Stomach (tissue), 9 donors: ENCODE data around the gene DUSP6. TPM values are rescaled to one million over a fixed set of nuclear protein-coding genes. Genes with fewer than 3 reads are reported as not detected.
A peak's percentile ranks its signal among the peaks of the same experiment; 100 is the strongest.

Experiments
- DNase-seq, 2 donors: peaks; one replicate each; pipeline versions ENCODE4 v3.0.0 to v3.0.0-alpha.2; 2013 to 2019
- H3K27ac ChIP-seq, 5 donors: fragments of 200-600 bp in 4 of 5; sonication (generic) in 4 of 5; one replicate each; pipeline ENCODE4 v1.5.1; 2013 to 2019; ENCODE audit warnings: mild to moderate bottlenecking in 1 of 5, moderate library complexity in 1 of 5
- H3K27me3 ChIP-seq, 3 donors: fragments of 200-600 bp; sonication (generic); one replicate each; pipeline ENCODE4 v1.5.1; 2017 to 2019; ENCODE audit warnings: mixed run types in 1 of 3
- H3K36me3 ChIP-seq, 4 donors: fragments of 200-600 bp; sonication (generic); 1 replicate in 3 of 4; 2 replicates in 1 of 4; pipeline ENCODE4 v1.5.1; 2016 to 2019
- H3K4me1 ChIP-seq, 4 donors: fragments of 200-600 bp; sonication (generic); one replicate each; pipeline ENCODE4 v1.5.1; 2016 to 2019
- H3K4me3 ChIP-seq, 4 donors: fragments of 200-600 bp; sonication (generic) in 3 of 4; one replicate each; pipeline ENCODE4 v1.5.1; 2016 to 2019; ENCODE audit warnings: mild to moderate bottlenecking in 1 of 4
- H3K9me3 ChIP-seq, 4 donors: fragments of 200-600 bp; sonication (generic); one replicate each; pipeline ENCODE4 v1.5.1; 2016 to 2019
- CTCF ChIP-seq, 7 experiments: fragments of 450-650 bp in 4 of 7; fragments of 200-600 bp in 3 of 7; sonication (generic) in 3 of 7; IDR thresholded peaks; one replicate each; pipeline ENCODE4 v1.5.1; 2016 to 2019; ENCODE audit warnings: antibody characterized with exemption in 7 of 7, control low read depth in 2 of 7, mild to moderate bottlenecking in 1 of 7
- EP300 ChIP-seq: sonication (generic); formaldehyde crosslinking; IDR thresholded peaks from one replicate; pipeline ENCODE4 v1.6.1; 2017; ENCODE audit warnings: antibody characterized with exemption
- POLR2A ChIP-seq, 4 donors: fragments of 450-650 bp; IDR thresholded peaks; one replicate each; pipeline ENCODE4 v1.6.1; 2016; ENCODE audit warnings: antibody characterized with exemption in 4 of 4, control low read depth in 2 of 4, mild to moderate bottlenecking in 1 of 4, moderate library complexity in 1 of 4
- POLR2AphosphoS5 ChIP-seq, 3 donors: sonication (generic); formaldehyde crosslinking; IDR thresholded peaks; one replicate each; pipeline ENCODE4 v1.6.1; 2016; ENCODE audit warnings: antibody characterized with exemption in 3 of 3
- WGBS, 5 donors: extraction: QIAGEN DNeasy Blood & Tissue Kit in 3 of 5; methylation state at CpG; one replicate each; pipeline versions ENCODE4 v1.1.5 to v1.1.7; 2013 to 2018; 5-methylcytosine and 5-hydroxymethylcytosine counted together
- intact Hi-C: fragments of 100-400 bp; cut with DNase I; formaldehyde crosslinking; loops from one replicate; pipeline ENCODE4 v1.15.1; 2023; ENCODE audit warnings: low total_unique reads
- polyA plus RNA-seq, 3 donors: library from polyadenylated mRNA; stranded (reverse); fragments of 200-250 nt; gene quantifications; one replicate each; pipeline ENCODE4 v1.2.3, GENCODE V29; 2013
- total RNA-seq, 5 donors: library from RNA; depleted of rRNA; stranded (reverse); fragments of >200 nt; gene quantifications; one replicate each; pipeline versions ENCODE4 v1.1.0 to v1.2.3, GENCODE V29; 2014 to 2016
- donor health status: healthy with polysubstance abuse.
- donor health status: Bipolar disorder and iron deficiency.
- donor health status: healthy.

Gene DUSP6
- total and polyA plus RNA-seq, 8 donors = 11.3 to 105 (median 27.6) TPM

- no peak for DNase-seq
- H3K27ac ChIP-seq = no peak overlapping the region
Measured at GRCh38 chr12:89379148-89379838, 27.0 kb upstream of the DUSP6 start.

GRCh38 chr12:89376844-89377243 is 24.5 kb upstream of the DUSP6 start:
- TF ChIP-seq POLR2A (IDR thresholded peaks at IDR 0.05) = no peak
- TF ChIP-seq POLR2AphosphoS5 (IDR thresholded peaks at IDR 0.05) = no peak
- no peak for TF ChIP-seq CTCF (IDR thresholded peaks at IDR 0.05)
- TF ChIP-seq EP300 = no peak
- DNase-seq = no peak
- peak overlapping the region in 4 of 5 donors; percentile 27 to 77 (median 64) for H3K27ac ChIP-seq
- H3K9me3 ChIP-seq = no peaks in the 10 kb centered on the region
- intact Hi-C loops = no loop called here
- H3K36me3 ChIP-seq = no peaks in the 10 kb centered on the region
- H3K4me3 ChIP-seq = no peak overlapping the region
- peaks cover 11 to 39% (median 27%) of the 10 kb centered on the region in 4 donors for H3K4me1 ChIP-seq
- WGBS, 5 donors = 82 to 89% (median 85%) methylated on average over 2 of the region's 2 CpGs
- no peaks in the 10 kb centered on the region for H3K27me3 ChIP-seq

More at GRCh38 chr12:89379148-89379838, 27.0 kb upstream of the DUSP6 start:
- Histone ChIP-seq H3K4me3 (no peak overlapping the region), H3K4me1 (peaks cover 14 to 37% (median 21%) of the 10 kb centered on the region in 4 donors), H3K36me3 (no peaks in the 10 kb centered on the region), H3K9me3 (no peaks in the 10 kb centered on the region), H3K27me3 (no peaks in the 10 kb centered on the region)
- intact Hi-C loops = no loop called here
- no peak for TF ChIP-seq EP300
- no peak for TF ChIP-seq CTCF (IDR thresholded peaks at IDR 0.05)
- no peak for TF ChIP-seq POLR2A (IDR thresholded peaks at IDR 0.05)
- no peak for TF ChIP-seq POLR2AphosphoS5 (IDR thresholded peaks at IDR 0.05)
- WGBS, 5 donors = 75 to 86% (median 79%) methylated on average over 6 of the region's 6 CpGs

- Histone ChIP-seq H3K4me1 (peaks cover 11 to 44% (median 27%) of the 10 kb centered on the region in 4 donors), H3K4me3 (no peak overlapping the region), H3K36me3 (no peaks in the 10 kb centered on the region), H3K9me3 (no peaks in the 10 kb centered on the region), H3K27me3 (no peaks in the 10 kb centered on the region), H3K27ac (peak overlapping the region; percentile 27 to 77 (median 57))
- TF ChIP-seq EP300 (no peak), CTCF (IDR thresholded peaks at IDR 0.05) (no peak), POLR2AphosphoS5 (IDR thresholded peaks at IDR 0.05) (no peak), POLR2A (IDR thresholded peaks at IDR 0.05) (no peak)
- WGBS, 5 donors = 58 to 70% (median 64%) methylated on average over 1 of the region's 1 CpG
- intact Hi-C loops = no loop called here
- DNase-seq = no peak
Measured at GRCh38 chr12:89376202-89376529, 23.9 kb upstream of the DUSP6 start.

- H3K4me1 ChIP-seq = peaks cover 11 to 60% (median 40%) of the 10 kb centered on the region in 4 donors
- intact Hi-C loops = no loop called here
Measured at GRCh38 chr12:89373763-89374572, 21.7 kb upstream of the DUSP6 start.

More at GRCh38 chr12:89373763-89374572, 21.7 kb upstream of the DUSP6 start:
- Histone ChIP-seq H3K27ac (peak overlapping the region in 4 of 5 donors; percentile 63 to 77 (median 72)), H3K9me3 (no peaks in the 10 kb centered on the region), H3K4me3 (no peak overlapping the region), H3K36me3 (no peaks in the 10 kb centered on the region), H3K27me3 (no peaks in the 10 kb centered on the region)
- WGBS, 5 donors = 17 to 38% (median 25%) methylated on average over 2 of the region's 2 CpGs
- DNase-seq = peak in 1 of 2 donors; percentile 75
- TF ChIP-seq CTCF (IDR thresholded peaks at IDR 0.05) (no peak), POLR2A (IDR thresholded peaks at IDR 0.05) (no peak), POLR2AphosphoS5 (IDR thresholded peaks at IDR 0.05) (peak in 2 of 3 donors; percentile 6 to 37)
